Fibroblast of pulmonary artery (primary cell): Measurements from ENCODE around the gene UNC13D.
"Not testable (repeated sequence)": the region's sequence is repeated elsewhere in the genome, so short reads cannot be mapped to it uniquely, and the experiment has no call there.

Source experiments
- DNase-seq: peaks from one replicate; pipeline ENCODE4 v3.0.0-alpha.2; 2010; ENCODE audit warnings: low read depth
- H3K4me3 ChIP-seq: replicated peaks from 2 replicates; pipeline ENCODE4 v1.5.1; 2011; ENCODE audit warnings: low read depth, mild to moderate bottlenecking, control low read depth, low read length, moderate library complexity
- TF ChIP-seq, protein P1 (sequence below): IDR thresholded peaks from 2 replicates; pipeline ENCODE4 v1.5.1; 2011; ENCODE audit warnings: mild to moderate bottlenecking, control low read depth, low read length, inconsistent platforms; ENCODE audit errors: missing control alignments

UNC13D gene

DNA sequence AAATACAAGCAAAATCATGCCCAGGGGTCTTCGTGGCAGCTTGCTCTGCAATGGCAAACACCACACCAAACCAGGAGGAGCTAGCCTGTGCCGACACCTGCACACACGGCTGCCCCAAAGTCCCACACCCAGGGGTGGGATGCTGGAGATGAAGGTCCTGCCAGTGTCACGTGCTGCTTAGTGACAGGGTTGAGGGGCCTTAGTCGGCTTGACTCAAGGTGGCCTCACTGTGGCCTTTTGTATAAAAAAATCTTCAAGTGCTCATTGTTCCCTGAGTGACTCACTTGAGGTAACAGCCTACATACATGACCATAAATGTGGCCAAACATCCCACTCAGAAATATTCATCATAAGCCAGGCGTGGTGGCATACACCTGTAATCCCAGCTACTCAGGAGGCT is 45.2 kb upstream of the UNC13D start:
- DNase-seq = no peak
- H3K4me3 ChIP-seq = no peak overlapping the region
- TF ChIP-seq, protein P1, sequence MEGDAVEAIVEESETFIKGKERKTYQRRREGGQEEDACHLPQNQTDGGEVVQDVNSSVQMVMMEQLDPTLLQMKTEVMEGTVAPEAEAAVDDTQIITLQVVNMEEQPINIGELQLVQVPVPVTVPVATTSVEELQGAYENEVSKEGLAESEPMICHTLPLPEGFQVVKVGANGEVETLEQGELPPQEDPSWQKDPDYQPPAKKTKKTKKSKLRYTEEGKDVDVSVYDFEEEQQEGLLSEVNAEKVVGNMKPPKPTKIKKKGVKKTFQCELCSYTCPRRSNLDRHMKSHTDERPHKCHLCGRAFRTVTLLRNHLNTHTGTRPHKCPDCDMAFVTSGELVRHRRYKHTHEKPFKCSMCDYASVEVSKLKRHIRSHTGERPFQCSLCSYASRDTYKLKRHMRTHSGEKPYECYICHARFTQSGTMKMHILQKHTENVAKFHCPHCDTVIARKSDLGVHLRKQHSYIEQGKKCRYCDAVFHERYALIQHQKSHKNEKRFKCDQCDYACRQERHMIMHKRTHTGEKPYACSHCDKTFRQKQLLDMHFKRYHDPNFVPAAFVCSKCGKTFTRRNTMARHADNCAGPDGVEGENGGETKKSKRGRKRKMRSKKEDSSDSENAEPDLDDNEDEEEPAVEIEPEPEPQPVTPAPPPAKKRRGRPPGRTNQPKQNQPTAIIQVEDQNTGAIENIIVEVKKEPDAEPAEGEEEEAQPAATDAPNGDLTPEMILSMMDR = no peak

DNA sequence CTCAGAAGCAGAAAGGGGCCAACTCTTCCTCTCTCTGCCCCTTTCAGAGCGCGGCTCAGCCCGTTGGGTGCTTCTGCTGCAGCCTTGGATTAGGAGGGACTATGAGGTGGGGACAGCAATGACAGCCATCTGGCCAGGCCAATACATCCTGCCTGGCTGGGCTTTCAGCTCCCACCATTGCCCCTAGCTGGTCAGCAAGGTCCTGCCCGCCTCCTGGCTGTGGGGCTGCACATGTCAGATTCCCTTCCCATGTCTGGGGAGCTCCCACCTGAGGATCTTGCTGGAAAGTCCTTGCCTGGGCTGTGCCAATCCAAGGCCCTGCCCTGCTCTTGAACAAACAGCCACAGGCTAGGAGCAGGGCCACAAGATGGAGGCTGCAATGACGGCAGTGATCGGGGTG is 44.3 kb upstream of the UNC13D start:
- no peak overlapping the region for H3K4me3 ChIP-seq
- TF ChIP-seq, protein P1 = no peak
- no peak for DNase-seq

DNA sequence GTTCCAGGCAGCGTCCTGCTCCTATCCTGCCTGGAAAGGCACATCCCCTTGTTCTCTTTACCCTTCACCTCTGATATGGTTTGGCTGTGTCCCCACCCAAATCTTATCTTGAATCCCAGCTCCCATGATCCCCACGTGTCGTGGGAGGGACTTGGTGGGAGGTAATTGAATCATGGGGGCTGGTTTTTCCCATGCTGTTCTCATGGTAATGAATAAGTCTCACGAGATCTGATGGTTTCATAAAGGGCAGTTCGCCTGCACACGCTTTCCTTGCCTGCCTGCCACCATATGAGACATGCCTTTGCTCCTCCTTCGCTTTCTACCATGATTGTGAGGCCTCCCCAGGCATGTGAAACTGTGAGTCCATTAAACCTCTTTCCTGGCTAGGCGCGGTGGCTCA is 41.7 kb upstream of the UNC13D start:
- DNase-seq, H3K4me3 ChIP-seq: not testable (repeated sequence)

DNA sequence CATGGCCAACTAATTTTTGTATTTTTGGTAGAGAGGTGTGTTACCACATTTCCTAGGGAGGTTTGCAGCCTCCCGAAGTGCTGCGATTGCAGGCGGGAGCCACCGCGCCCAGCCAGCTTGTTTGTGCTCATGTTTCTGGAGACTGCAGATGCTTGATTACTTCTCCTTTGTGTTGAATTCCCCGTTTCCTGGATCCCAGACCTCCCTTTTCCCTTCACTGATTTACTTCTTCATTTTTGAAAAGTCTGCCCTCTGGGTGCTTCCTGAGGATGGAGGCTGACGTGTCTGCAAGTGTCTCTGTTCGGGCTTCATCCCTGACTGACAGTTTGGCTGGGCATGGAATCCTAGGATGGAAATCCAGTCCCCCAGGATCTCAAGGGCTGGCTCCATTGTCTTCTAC is 41.2 kb upstream of the UNC13D start:
- TF ChIP-seq, protein P1 = no peak
- H3K4me3 ChIP-seq = no peak overlapping the region

DNA sequence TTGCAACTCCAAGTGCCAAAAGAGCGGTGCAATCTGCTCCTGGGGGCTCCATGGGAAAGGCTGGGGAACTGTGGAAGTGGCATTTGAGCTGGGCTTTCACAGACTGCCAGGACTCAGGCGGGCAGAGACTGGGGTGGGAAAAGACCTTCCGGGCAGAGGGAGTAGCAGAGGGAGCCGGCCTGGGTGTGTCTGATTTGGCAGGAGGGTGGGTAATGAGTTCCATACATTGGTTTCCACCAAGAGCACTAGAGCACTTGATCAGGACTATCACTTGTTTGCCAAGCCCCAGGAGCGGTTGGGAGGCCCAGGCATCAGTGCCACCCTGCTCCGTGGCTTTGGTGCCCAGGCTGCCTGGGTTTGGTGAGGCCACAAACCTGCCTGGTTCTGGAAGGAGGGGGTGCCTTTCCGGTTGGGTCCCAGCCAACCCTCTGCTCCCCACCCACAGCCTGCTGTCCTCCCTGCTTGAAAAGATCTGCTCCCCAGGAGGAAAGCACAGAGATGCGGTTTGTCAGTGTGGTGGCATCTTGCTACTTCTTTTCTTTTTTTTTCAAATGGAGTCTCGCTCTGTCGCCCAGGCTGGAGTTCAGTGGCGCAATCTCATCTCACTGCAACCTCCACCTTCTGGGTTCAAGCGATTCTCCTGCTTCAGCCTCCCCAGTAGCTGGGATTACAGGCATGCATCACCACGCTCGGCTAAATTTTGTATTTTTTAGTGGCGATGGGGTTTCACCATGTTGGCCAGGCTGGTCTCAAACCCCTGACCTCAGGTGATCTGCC is 37.7 kb upstream of the UNC13D start:
- no peak for DNase-seq
- TF ChIP-seq, protein P1 = no peak
- no peak overlapping the region for H3K4me3 ChIP-seq

More for the DNA sequence above, 41.2 kb upstream of the UNC13D start:
- DNase-seq = no peak

DNA sequence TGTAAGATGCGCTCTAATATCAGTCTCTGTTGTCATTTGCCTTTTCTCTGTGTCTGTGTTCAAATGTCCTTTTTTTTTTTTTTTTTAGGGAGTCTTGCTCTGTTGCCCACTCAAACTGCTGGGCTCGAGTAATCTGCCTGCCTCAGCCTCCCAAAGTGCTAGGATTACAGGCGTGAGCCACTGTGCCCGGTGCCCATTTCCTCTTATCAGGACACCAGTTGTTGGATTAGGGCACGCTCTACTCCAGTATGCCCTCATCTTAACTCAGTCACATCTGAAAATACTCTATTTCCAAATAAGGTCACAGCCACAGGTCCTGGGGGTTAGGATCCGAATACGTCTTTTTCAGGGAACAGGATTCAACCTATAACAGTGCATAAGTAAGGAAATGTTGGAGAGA is 36.1 kb upstream of the UNC13D start:
- no peak overlapping the region for H3K4me3 ChIP-seq
- DNase-seq = no peak

DNA sequence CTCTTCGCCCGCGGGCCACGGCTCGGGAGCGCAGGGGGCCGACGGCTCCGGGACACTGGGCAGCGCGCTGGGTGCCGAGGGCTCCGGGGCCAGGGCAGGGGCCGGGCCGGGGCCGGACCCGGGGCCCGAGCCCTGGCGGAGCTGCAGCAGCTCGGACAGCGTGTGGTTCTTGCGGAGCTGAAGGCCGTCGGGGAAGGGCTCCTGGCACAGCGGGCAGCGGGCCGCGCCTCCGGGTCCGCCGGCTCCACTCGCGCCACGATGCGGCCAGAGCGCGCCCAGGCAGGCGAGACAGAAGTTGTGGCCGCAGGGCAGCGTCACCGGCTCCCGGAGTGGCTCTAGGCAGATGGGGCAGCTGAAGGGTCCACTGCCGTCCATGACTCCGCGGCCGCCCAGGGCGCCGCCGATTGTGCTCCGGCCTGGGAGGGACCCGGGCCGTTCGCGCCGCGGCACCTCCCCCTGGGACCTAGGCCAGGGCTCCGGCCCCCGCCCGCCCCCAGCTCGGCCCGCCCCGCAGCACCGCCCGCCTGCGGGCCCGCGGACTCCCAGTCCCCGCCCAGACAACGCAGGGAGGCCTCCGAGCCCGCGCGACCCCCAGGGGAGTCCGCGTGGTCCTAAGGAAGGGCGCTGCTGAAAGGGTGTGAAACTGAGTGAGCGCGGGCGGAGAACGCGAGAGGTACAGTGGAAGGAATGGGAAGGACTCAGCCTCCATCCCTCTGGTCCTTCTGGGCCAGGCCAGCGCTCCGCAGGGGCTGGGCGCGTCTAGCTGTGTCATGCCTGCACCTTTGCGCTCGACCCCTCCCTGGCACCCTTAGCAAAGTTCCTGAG is 34.2 kb upstream of the UNC13D start, which contains the start of gene TRIM47:
Gene TRIM47, minus strand, starts transcription at position 408 of the 825 bp plus-strand sequence. Its CDS starts 33 bp downstream, at position 375.
- TF ChIP-seq, protein P1 = peak; percentile 28
- peak; percentile 77 for DNase-seq
- peak within 1 kb of the TSS; percentile 90 for H3K4me3 ChIP-seq

More for the DNA sequence above, 36.1 kb upstream of the UNC13D start:
- TF ChIP-seq, protein P1 = no peak
